ENCODE measurements around the gene SLC28A1.

GRCh38 chr15:84840741-84841429 is 43.6 kb upstream of the SLC28A1 start:
- TF ChIP-seq RAD21 (IDR thresholded peaks at IDR 0.05) (peak; percentile 61 to 63), CTCF (IDR thresholded peaks at IDR 0.05; ENCODE audit: low read depth, low read length, missing input control) (peak; percentile 5), MAX (IDR thresholded peaks at IDR 0.05) (peak; percentile 95), ATF3 (IDR thresholded peaks at IDR 0.05) (peak; percentile 93), HNF4G (IDR thresholded peaks at IDR 0.05) (peak; percentile 87), YY1 (IDR thresholded peaks at IDR 0.05) (peak; percentile 83), FOXA2 (IDR thresholded peaks at IDR 0.05) (peak; percentile 50), EGR1 (IDR thresholded peaks at IDR 0.05; ENCODE audit: low read depth in 2 of 2) (peak; percentile 93 to 99), REST (IDR thresholded peaks at IDR 0.05) (peak; percentile 87), TAF1 (conservative IDR thresholded peaks at IDR 0.05) (peak; percentile 34), GABPA (IDR thresholded peaks at IDR 0.05 in 1 of 2, conservative IDR thresholded peaks at IDR 0.05 in 1 of 2) (peak in 1 of 2 donors; percentile 57)
